Spleen (tissue), 11 donors: ENCODE measurements around the gene FAIM2. TPM values are rescaled to one million over a fixed set of nuclear protein-coding genes. Genes with fewer than 3 reads are reported as not detected.

ENCODE experiments used
- DNase-seq: peaks from one replicate; pipeline ENCODE4 v3.0.0-alpha.2; 2020
- H3K27ac ChIP-seq, 8 donors: fragments of 200-600 bp; sonication (generic) in 7 of 8; 1 replicate in 4 of 8; 2 replicates in 4 of 8; pipeline versions ENCODE4 v1.5.0 to v1.8.0; 2016 to 2021; ENCODE audit warnings: inconsistent platforms in 4 of 8, mild to moderate bottlenecking in 4 of 8, moderate library complexity in 1 of 8
- H3K27me3 ChIP-seq, 7 donors: fragments of 200-600 bp; sonication (generic) in 6 of 7; replicated peaks in 1 of 7; 1 replicate in 4 of 7; 2 replicates in 3 of 7; pipeline versions ENCODE4 v1.5.0 to v1.8.0; 2016 to 2021; ENCODE audit warnings: inconsistent platforms in 3 of 7, mild to moderate bottlenecking in 1 of 7
- H3K36me3 ChIP-seq, 6 donors: fragments of 200-600 bp; sonication (generic) in 5 of 6; 1 replicate in 4 of 6; 2 replicates in 2 of 6; pipeline versions ENCODE4 v1.5.0 to v1.8.0; 2016 to 2021; ENCODE audit warnings: inconsistent platforms in 2 of 6
- H3K4me1 ChIP-seq, 6 donors: fragments of 200-600 bp; sonication (generic) in 5 of 6; 1 replicate in 3 of 6; 2 replicates in 3 of 6; pipeline versions ENCODE4 v1.5.0 to v1.8.0; 2016 to 2021; ENCODE audit warnings: inconsistent platforms in 3 of 6
- H3K4me3 ChIP-seq, 8 donors: fragments of 200-600 bp; sonication (generic) in 7 of 8; 1 replicate in 4 of 8; 2 replicates in 4 of 8; pipeline versions ENCODE4 v1.5.0 to v1.8.0; 2016 to 2021; ENCODE audit warnings: inconsistent platforms in 4 of 8, mild to moderate bottlenecking in 4 of 8, moderate library complexity in 2 of 8
- H3K9me3 ChIP-seq, 8 donors: fragments of 200-600 bp; sonication (generic) in 7 of 8; 1 replicate in 4 of 8; 2 replicates in 4 of 8; pipeline versions ENCODE4 v1.5.0 to v1.8.0; 2016 to 2021; ENCODE audit warnings: inconsistent platforms in 4 of 8
- CTCF ChIP-seq, 11 experiments: fragments of 200-600 bp in 7 of 11; fragments of 450-650 bp in 4 of 11; sonication (generic) in 4 of 11; IDR thresholded peaks in 8 of 11; conservative IDR thresholded peaks in 3 of 11; 1 replicate in 7 of 11; 2 replicates in 4 of 11; pipeline versions ENCODE4 v1.4.0 to v1.8.0; 2016 to 2021; ENCODE audit warnings: antibody characterized with exemption in 11 of 11, inconsistent platforms in 4 of 11, mild to moderate bottlenecking in 1 of 11
- POLR2A ChIP-seq, 3 donors: fragments of 450-650 bp; IDR thresholded peaks; one replicate each; pipeline ENCODE4 v1.5.1; 2017; ENCODE audit warnings: antibody characterized with exemption in 3 of 3, mild to moderate bottlenecking in 1 of 3
- POLR2AphosphoS5 ChIP-seq, 3 donors: sonication (generic); formaldehyde crosslinking; IDR thresholded peaks; one replicate each; pipeline ENCODE4 v1.5.1; 2017; ENCODE audit warnings: antibody characterized with exemption in 3 of 3
- WGBS, 5 donors: extraction: QIAGEN DNeasy Blood & Tissue Kit in 3 of 5; methylation state at CpG; one replicate each; pipeline versions ENCODE4 v1.1.5 to v1.1.7; 2013 to 2018; 5-methylcytosine and 5-hydroxymethylcytosine counted together
- intact Hi-C: fragments of 100-400 bp; cut with DNase I; formaldehyde crosslinking; loops from one replicate; pipeline ENCODE4 v1.15.0; 2023; ENCODE audit warnings: low total_unique reads
- polyA plus RNA-seq, 3 donors: library from polyadenylated mRNA; stranded (reverse); fragments of 200-250 nt; gene quantifications; one replicate each; pipeline ENCODE4 v1.2.1, GENCODE V29; 2013
- total RNA-seq, 7 donors: library from RNA; depleted of rRNA in 3 of 7; stranded (reverse); fragments of >200 nt in 3 of 7; fragmentation: NEBNext Ultra II Directional in 4 of 7; extraction: Animal tissue kit (Norgen Biotek cat#: 25700) in 4 of 7; gene quantifications; one replicate each; pipeline versions ENCODE4 v1.1.0 to v1.2.1, GENCODE V29; 2016 to 2021
- donor health status: healthy with polysubstance abuse.
- donor health status: DM: no; HTN: no; CAD: no; lungs with moderate emphysema.
- donor health status: DM: no; HTN: no; CAD: no.
- donor health status: Bipolar disorder and iron deficiency.
- donor health status: healthy.
- donor health status: DM: no; HTN: no; CAD: no.
- donor health status: DM: yes; HTN: yes; CAD: no.

Gene FAIM2
- total and polyA plus RNA-seq, 10 donors = 0.04 to 3.2 (median 0.47) TPM; not detected in 1

GRCh38 chr12:49924628-49925246, 21.0 kb upstream of the FAIM2 start:
- peaks cover 0 to 19% (median 3%) of the 10 kb centered on the region in 6 donors for H3K4me1 ChIP-seq
- peaks cover 0 to 9% (median 0%) of the 10 kb centered on the region in 7 donors for H3K27me3 ChIP-seq
- H3K27ac ChIP-seq = no peak overlapping the region
- H3K9me3 ChIP-seq = no peaks in the 10 kb centered on the region
- H3K4me3 ChIP-seq = no peak overlapping the region
- intact Hi-C loops = no loop called here
- H3K36me3 ChIP-seq = no peaks in the 10 kb centered on the region
- 87 to 94% (median 90%) methylated on average over 7 of the region's 7 CpGs for WGBS, 5 donors
- peak; percentile 54 for DNase-seq
- TF ChIP-seq POLR2A (IDR thresholded peaks at IDR 0.05) (no peak), CTCF (IDR thresholded peaks at IDR 0.05 in 8 of 11, conservative IDR thresholded peaks at IDR 0.05 in 3 of 11) (no peak), POLR2AphosphoS5 (IDR thresholded peaks at IDR 0.05) (no peak)

- Histone ChIP-seq H3K27me3 (peaks cover 0 to 5% (median 0%) of the 10 kb centered on the region in 7 donors), H3K9me3 (no peaks in the 10 kb centered on the region), H3K4me3 (no peak overlapping the region), H3K27ac (peak overlapping the region in 2 of 8 donors; percentile 31 to 33), H3K36me3 (no peaks in the 10 kb centered on the region), H3K4me1 (peaks cover 0 to 19% (median 3%) of the 10 kb centered on the region in 6 donors)
- TF ChIP-seq CTCF (IDR thresholded peaks at IDR 0.05 in 8 of 11, conservative IDR thresholded peaks at IDR 0.05 in 3 of 11) = no peak
- no peak for TF ChIP-seq POLR2A (IDR thresholded peaks at IDR 0.05)
- TF ChIP-seq POLR2AphosphoS5 (IDR thresholded peaks at IDR 0.05) = no peak
- intact Hi-C loops = no loop called here
- DNase-seq = peak; percentile 57
- 76 to 88% (median 79%) methylated on average over 15 of the region's 15 CpGs for WGBS, 5 donors
These were observed 20.3 kb upstream of the FAIM2 start for GRCh38 chr12:49923880-49924556.

- TF ChIP-seq POLR2AphosphoS5 (IDR thresholded peaks at IDR 0.05) = no peak
- no peak for TF ChIP-seq CTCF (IDR thresholded peaks at IDR 0.05 in 8 of 11, conservative IDR thresholded peaks at IDR 0.05 in 3 of 11)
- no peak for TF ChIP-seq POLR2A (IDR thresholded peaks at IDR 0.05)
- intact Hi-C loops = no loop called here
- Histone ChIP-seq H3K4me3 (no peak overlapping the region), H3K9me3 (no peaks in the 10 kb centered on the region), H3K27me3 (peaks cover 0 to 7% (median 0%) of the 10 kb centered on the region in 7 donors), H3K4me1 (peaks cover 0 to 19% (median 3%) of the 10 kb centered on the region in 6 donors), H3K27ac (peak overlapping the region in 2 of 8 donors; percentile 31 to 33), H3K36me3 (no peaks in the 10 kb centered on the region)
- 82 to 92% (median 84%) methylated on average over 7 of the region's 7 CpGs for WGBS, 5 donors
- DNase-seq = peak; percentile 63
These were observed 19.4 kb upstream of the FAIM2 start for GRCh38 chr12:49923035-49923644.
